K562 (cell line): ENCODE results near the gene PCBP3. TPM values are rescaled to one million over a fixed set of nuclear protein-coding genes. Genes with fewer than 3 reads are reported as not detected.

Experiments used
- ATF3 ChIP-seq, 2 experiments: fragments of 450-650 bp in 1 of 2; sonication (generic) in 1 of 2; formaldehyde crosslinking in 1 of 2; IDR thresholded peaks in 1 of 2; conservative IDR thresholded peaks in 1 of 2; 2 replicates each; pipeline versions ENCODE4 v1.6.1 to v1.8.1; 2016 to 2023; ENCODE audit warnings: mild to moderate bottlenecking in 2 of 2, moderate library complexity in 2 of 2, inconsistent platforms in 1 of 2, missing genetic modification reagents in 1 of 2
- ETV1 ChIP-seq: fragments of 450-650 bp; conservative IDR thresholded peaks from 2 replicates; pipeline ENCODE4 v1.6.1; 2016; ENCODE audit warnings: missing genetic modification characterization, control low read depth, low read depth, missing compliant biosample characterization
- FOXM1 ChIP-seq, 2 experiments: fragments of 450-650 bp in 1 of 2; sonication (generic) in 1 of 2; formaldehyde crosslinking in 1 of 2; IDR thresholded peaks; 2 replicates each; pipeline versions ENCODE4 v1.6.1 to v1.9.0; 2017 to 2022; ENCODE audit warnings: low read depth in 2 of 2, mild to moderate bottlenecking in 2 of 2, missing genetic modification reagents in 1 of 2, moderate library complexity in 1 of 2
- NCOA6 ChIP-seq: fragments of 450-650 bp; IDR thresholded peaks from 2 replicates; pipeline ENCODE4 v1.6.1; 2017; ENCODE audit warnings: mild to moderate bottlenecking
- NR3C1 ChIP-seq: sonication (generic); formaldehyde crosslinking; IDR thresholded peaks from 2 replicates; pipeline ENCODE4 v1.8.1; 2022; ENCODE audit warnings: missing genetic modification reagents
- PCBP1 ChIP-seq: fragments of 200-400 bp; formaldehyde crosslinking; IDR thresholded peaks from 2 replicates; pipeline ENCODE4 v1.6.1; 2018; ENCODE audit warnings: mild to moderate bottlenecking, low read depth, low read length; ENCODE audit not compliant: poor library complexity, severe bottlenecking
- SMARCE1 ChIP-seq: fragments of 450-650 bp; IDR thresholded peaks from 2 replicates; pipeline ENCODE4 v1.7.1; 2016; ENCODE audit warnings: mild to moderate bottlenecking
- SMC3 ChIP-seq: conservative IDR thresholded peaks from 2 replicates; pipeline ENCODE4 v1.6.1; 2011; ENCODE audit warnings: low read depth, low read length, improper control_type of control experiment; ENCODE audit not compliant: insufficient read depth
- SREBF1 ChIP-seq: fragments of 150-350 bp; IDR thresholded peaks from 2 replicates; pipeline ENCODE4 v1.6.1; 2014; ENCODE audit warnings: antibody characterized with exemption, low read depth, low read length, borderline replicate concordance
- TCF3 ChIP-seq: sonication (generic); formaldehyde crosslinking; IDR thresholded peaks from 2 replicates; pipeline ENCODE4 v1.4.0; 2020; ENCODE audit warnings: mild to moderate bottlenecking, missing genetic modification reagents
- TOE1 ChIP-seq, 2 experiments: fragments of 450-650 bp in 1 of 2; sonication (generic) in 1 of 2; formaldehyde crosslinking in 1 of 2; IDR thresholded peaks; 2 replicates each; pipeline versions ENCODE4 v1.7.1 to v1.8.0; 2016 to 2022; ENCODE audit warnings: borderline replicate concordance in 2 of 2, mild to moderate bottlenecking in 2 of 2, antibody characterized with exemption in 1 of 2, inconsistent platforms in 1 of 2, low read depth in 1 of 2, missing genetic modification reagents in 1 of 2, moderate library complexity in 1 of 2
- ZBTB12 ChIP-seq: fragments of 250-450 bp; sonication (Bioruptor Pico); IDR thresholded peaks from 2 replicates; pipeline ENCODE4 v1.4.0; 2020
- ZNF324 ChIP-seq: fragments of 250-450 bp; sonication (Bioruptor Pico); IDR thresholded peaks from 2 replicates; pipeline ENCODE4 v1.4.0; 2020; ENCODE audit warnings: mild to moderate bottlenecking
- ZNF717 ChIP-seq: fragments of 250-450 bp; sonication (Bioruptor Pico); IDR thresholded peaks from 2 replicates; pipeline ENCODE4 v1.5.0; 2021
- polyA plus RNA-seq, 8 experiments: library from polyadenylated mRNA; depleted of rRNA in 4 of 8; stranded (reverse) in 5 of 8; unstranded in 3 of 8; fragments of >200 nt; fragmentation: Nextera tagmentation in 2 of 8; fragmentation: Illumina TruSeq in 1 of 8; extraction: Ambion mirVana in 2 of 8; extraction: Trizol in 1 of 8; gene quantifications; 2 replicates each; pipeline versions ENCODE4 v1.2.1 to v1.2.3, GENCODE V29; 2011 to 2014; ENCODE audit warnings: inconsistent platforms in 1 of 8, missing spikeins in 1 of 8
- total RNA-seq, 7 experiments: library from RNA; depleted of rRNA in 6 of 7; stranded (reverse); fragments of >200 nt in 6 of 7; fragmentation: Illumina TruSeq in 2 of 7; extraction: Trizol in 2 of 7; gene quantifications; 2 replicates each; pipeline versions ENCODE4 v1.2.1 to v1.2.3, GENCODE V29; 2011 to 2021; ENCODE audit warnings: low replicate concordance in 1 of 7
- TF ChIP-seq, protein P1 (sequence below): sonication (generic); IDR thresholded peaks from 2 replicates; pipeline ENCODE4 v1.6.1; 2016
- TF ChIP-seq, protein P2 (sequence below): IDR thresholded peaks from 3 replicates; pipeline ENCODE4 v1.6.1; 2011; ENCODE audit warnings: borderline replicate concordance, mild to moderate bottlenecking; ENCODE audit not compliant: insufficient read length, insufficient read depth
- TF ChIP-seq, protein P3 (sequence below), 2 experiments: IDR thresholded peaks; 2 replicates each; pipeline ENCODE4 v1.6.1; 2012; ENCODE audit warnings: improper control_type of control experiment in 2 of 2, low read depth in 2 of 2, low read length in 2 of 2, borderline replicate concordance in 1 of 2

The PCBP3 gene
- total and polyA plus RNA-seq, 9 of the 15 experiments (the other 6 are each of a cell fraction or from before 2014, with no cell fraction given) = 0.18 TPM; not detected in 8

GRCh38 chr21:45981151-45982091 is 337.9 kb downstream of the PCBP3 start, which contains the start of gene COL6A1 (continued):
- TF ChIP-seq TCF3 (CRISPR knock-in tag) (no peak), ETV1 (tag) (no peak), ATF3 (IDR thresholded peaks at IDR 0.05) (peak; percentile 67), ATF3 (CRISPR knock-in tag; conservative IDR thresholded peaks at IDR 0.05) (no peak), ZNF717 (no peak), NCOA6 (no peak), PCBP1 (peak; percentile 71), NR3C1 (no peak), ZBTB12 (CRISPR knock-in tag) (no peak), SMARCE1 (peak; percentile 46), ZNF324 (CRISPR knock-in tag) (no peak), SMC3 (no peak), TOE1 (IDR thresholded peaks at IDR 0.05; ENCODE audit: borderline replicate concordance) (no peak), TOE1 (CRISPR knock-in tag; IDR thresholded peaks at IDR 0.05; ENCODE audit: borderline replicate concordance, low read depth) (no peak), SREBF1 (no peak), FOXM1 (IDR thresholded peaks at IDR 0.05; ENCODE audit: low read depth) (no peak), FOXM1 (CRISPR knock-in tag; IDR thresholded peaks at IDR 0.05; ENCODE audit: low read depth) (no peak)
- TF ChIP-seq, protein P1, sequence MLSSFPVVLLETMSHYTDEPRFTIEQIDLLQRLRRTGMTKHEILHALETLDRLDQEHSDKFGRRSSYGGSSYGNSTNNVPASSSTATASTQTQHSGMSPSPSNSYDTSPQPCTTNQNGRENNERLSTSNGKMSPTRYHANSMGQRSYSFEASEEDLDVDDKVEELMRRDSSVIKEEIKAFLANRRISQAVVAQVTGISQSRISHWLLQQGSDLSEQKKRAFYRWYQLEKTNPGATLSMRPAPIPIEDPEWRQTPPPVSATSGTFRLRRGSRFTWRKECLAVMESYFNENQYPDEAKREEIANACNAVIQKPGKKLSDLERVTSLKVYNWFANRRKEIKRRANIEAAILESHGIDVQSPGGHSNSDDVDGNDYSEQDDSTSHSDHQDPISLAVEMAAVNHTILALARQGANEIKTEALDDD = no peak
- TF ChIP-seq, protein P2, sequence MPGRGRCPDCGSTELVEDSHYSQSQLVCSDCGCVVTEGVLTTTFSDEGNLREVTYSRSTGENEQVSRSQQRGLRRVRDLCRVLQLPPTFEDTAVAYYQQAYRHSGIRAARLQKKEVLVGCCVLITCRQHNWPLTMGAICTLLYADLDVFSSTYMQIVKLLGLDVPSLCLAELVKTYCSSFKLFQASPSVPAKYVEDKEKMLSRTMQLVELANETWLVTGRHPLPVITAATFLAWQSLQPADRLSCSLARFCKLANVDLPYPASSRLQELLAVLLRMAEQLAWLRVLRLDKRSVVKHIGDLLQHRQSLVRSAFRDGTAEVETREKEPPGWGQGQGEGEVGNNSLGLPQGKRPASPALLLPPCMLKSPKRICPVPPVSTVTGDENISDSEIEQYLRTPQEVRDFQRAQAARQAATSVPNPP = no peak
- TF ChIP-seq, protein P3, sequence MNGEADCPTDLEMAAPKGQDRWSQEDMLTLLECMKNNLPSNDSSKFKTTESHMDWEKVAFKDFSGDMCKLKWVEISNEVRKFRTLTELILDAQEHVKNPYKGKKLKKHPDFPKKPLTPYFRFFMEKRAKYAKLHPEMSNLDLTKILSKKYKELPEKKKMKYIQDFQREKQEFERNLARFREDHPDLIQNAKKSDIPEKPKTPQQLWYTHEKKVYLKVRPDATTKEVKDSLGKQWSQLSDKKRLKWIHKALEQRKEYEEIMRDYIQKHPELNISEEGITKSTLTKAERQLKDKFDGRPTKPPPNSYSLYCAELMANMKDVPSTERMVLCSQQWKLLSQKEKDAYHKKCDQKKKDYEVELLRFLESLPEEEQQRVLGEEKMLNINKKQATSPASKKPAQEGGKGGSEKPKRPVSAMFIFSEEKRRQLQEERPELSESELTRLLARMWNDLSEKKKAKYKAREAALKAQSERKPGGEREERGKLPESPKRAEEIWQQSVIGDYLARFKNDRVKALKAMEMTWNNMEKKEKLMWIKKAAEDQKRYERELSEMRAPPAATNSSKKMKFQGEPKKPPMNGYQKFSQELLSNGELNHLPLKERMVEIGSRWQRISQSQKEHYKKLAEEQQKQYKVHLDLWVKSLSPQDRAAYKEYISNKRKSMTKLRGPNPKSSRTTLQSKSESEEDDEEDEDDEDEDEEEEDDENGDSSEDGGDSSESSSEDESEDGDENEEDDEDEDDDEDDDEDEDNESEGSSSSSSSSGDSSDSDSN (IDR thresholded peaks at IDR 0.05; ENCODE audit: borderline replicate concordance in 1 of 2, low read depth in 2 of 2, low read length in 2 of 2) = peak in 1 of 2 experiments; percentile 87; a peak in 1 of 4 replicates
